Stimulated activated CD8-positive, alpha-beta memory T cell treated with anti-CD3 and anti-CD28 coated beads, Interleukin-7, amount 100 ng/mL, for 1 hour (primary cell): Measurements from ENCODE around the gene LRRK1.

Experiments used
- DNase-seq, 2 donors: peaks; one replicate each; pipeline ENCODE4 v3.0.0-alpha.2; 2020; ENCODE audit warnings: low read depth in 2 of 2

Gene LRRK1

GRCh38 chr15:100932676-100933348, 13.7 kb downstream of the LRRK1 start:
- DNase-seq: no peak

GRCh38 chr15:100934166-100934565, 15.0 kb downstream of the LRRK1 start:
- DNase-seq: no peak

- no peak for DNase-seq
Observed at GRCh38 chr15:100934726-100935125, 15.6 kb downstream of the LRRK1 start.

GRCh38 chr15:100937171-100937570, 18.0 kb downstream of the LRRK1 start:
- no peak for DNase-seq

GRCh38 chr15:100939791-100940190, 20.6 kb downstream of the LRRK1 start:
- no peak for DNase-seq

- DNase-seq: no peak
Observed at GRCh38 chr15:100940767-100941379, 21.7 kb downstream of the LRRK1 start.

- no peak for DNase-seq
Observed at GRCh38 chr15:100941536-100941935, 22.4 kb downstream of the LRRK1 start.

GRCh38 chr15:100942656-100943425, 23.7 kb downstream of the LRRK1 start:
- DNase-seq: no peak

- DNase-seq: no peak
Observed at GRCh38 chr15:100944244-100944895, 25.2 kb downstream of the LRRK1 start.

- no peak for DNase-seq
Observed at GRCh38 chr15:100944986-100945385, 25.8 kb downstream of the LRRK1 start.

GRCh38 chr15:100947760-100948429, 28.7 kb downstream of the LRRK1 start:
- no peak for DNase-seq

GRCh38 chr15:100948430-100948762, 29.2 kb downstream of the LRRK1 start:
- no peak for DNase-seq

GRCh38 chr15:100949691-100950090, 30.5 kb downstream of the LRRK1 start:
- no peak for DNase-seq

- no peak for DNase-seq
Observed at GRCh38 chr15:100951965-100952364, 32.8 kb downstream of the LRRK1 start.

GRCh38 chr15:100952566-100952965, 33.4 kb downstream of the LRRK1 start:
- no peak for DNase-seq

GRCh38 chr15:100958326-100959065, 39.3 kb downstream of the LRRK1 start:
- DNase-seq: no peak

- DNase-seq: no peak
Observed at GRCh38 chr15:100959066-100960050, 40.2 kb downstream of the LRRK1 start.

- DNase-seq: no peak
Observed at GRCh38 chr15:100966997-100967396, 47.8 kb downstream of the LRRK1 start.

GRCh38 chr15:100968050-100968966, 49.2 kb downstream of the LRRK1 start:
- no peak for DNase-seq
